ENCODE results near the gene CRYL1. TPM values are rescaled to one million over a fixed set of nuclear protein-coding genes. Genes with fewer than 3 reads are reported as not detected.

Gene CRYL1
- total and polyA plus RNA-seq, 9 of the 15 experiments (the other 6 are each of a cell fraction or from before 2014, with no cell fraction given), result 1.0 to 6.9 (median 2.4) TPM

DNA sequence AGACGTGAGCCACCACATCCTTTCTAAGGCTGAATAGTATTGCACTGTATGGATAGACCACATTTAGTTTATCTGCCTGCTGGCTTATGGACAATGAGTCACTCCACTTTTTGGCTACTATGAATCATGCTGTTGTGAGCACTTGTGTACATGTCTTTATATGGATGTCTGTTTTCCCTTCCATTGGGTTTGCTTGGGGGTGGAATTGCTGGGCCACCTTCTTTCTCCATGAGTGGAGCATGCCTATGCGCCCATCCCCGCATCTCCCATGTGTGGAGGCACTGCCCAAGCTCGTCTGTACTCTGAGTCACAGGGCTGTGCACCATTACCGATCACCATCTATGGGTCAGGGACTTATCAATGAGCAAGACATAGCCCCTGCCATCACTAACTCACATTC, 166.3 kb downstream of the CRYL1 start (continued):
- TF ChIP-seq, protein P1, sequence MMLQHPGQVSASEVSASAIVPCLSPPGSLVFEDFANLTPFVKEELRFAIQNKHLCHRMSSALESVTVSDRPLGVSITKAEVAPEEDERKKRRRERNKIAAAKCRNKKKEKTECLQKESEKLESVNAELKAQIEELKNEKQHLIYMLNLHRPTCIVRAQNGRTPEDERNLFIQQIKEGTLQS (IDR thresholded peaks at IDR 0.05), result peak; percentile 74
- TF ChIP-seq, protein P1 (CRISPR knock-in tag; conservative IDR thresholded peaks at IDR 0.05), result no peak

DNA sequence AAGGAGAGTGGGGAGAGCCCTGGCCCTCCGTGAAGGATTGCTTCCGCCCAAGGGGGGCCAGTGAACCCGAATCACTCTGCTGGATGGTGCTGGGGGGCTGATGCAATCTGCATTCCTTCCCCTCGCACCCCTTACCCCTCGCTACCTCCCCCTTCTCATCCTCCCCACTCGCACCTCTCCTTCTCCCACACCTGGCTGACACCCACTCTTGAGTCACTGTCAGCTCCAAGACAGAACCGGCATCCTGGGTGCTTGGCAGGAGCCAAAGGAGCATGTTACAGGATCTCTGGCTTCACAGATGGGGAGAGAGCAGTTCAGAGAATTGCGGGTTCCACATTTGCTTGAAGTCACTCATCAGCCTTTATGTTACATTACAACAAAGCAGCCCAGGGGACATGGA, 167.6 kb downstream of the CRYL1 start:
- 0% methylated on average over 1 of the region's 8 CpGs for WGBS (ENCODE audit: insufficient coverage, low coverage, missing lambda C conversion rate)
- ChIA-PET CTCF (ENCODE audit: low intra/inter-chr PET ratio) (no interaction called here), POLR2A (no interaction called here)
- Histone ChIP-seq H3K4me3 (no peak overlapping the region), H3K27ac (ENCODE audit: extremely low read depth, low read depth, low read length) (no peak overlapping the region), H3K9me1 (ENCODE audit: control insufficient read depth, insufficient read depth, low read length) (no peaks in the 10 kb centered on the region), H3K9ac (ENCODE audit: insufficient read depth in 1 of 2, low read depth in 2 of 2, low read length in 2 of 2) (no peak overlapping the region), H4K20me1 (replicated peaks; ENCODE audit: control insufficient read depth, insufficient read depth, low read length) (no peaks in the 10 kb centered on the region), H3K36me3 (ENCODE audit: control insufficient read depth, insufficient read depth, low read length) (no peaks in the 10 kb centered on the region), H3K27me3 (ENCODE audit: control insufficient read depth in 2 of 2, insufficient read depth in 2 of 2, low read length in 2 of 2) (peaks cover 0 to 7% of the 10 kb centered on the region in 2 experiments; a peak in 2 of 5 replicates), H3K4me2 (ENCODE audit: insufficient read depth, low read length) (no peak overlapping the region), H3K79me2 (ENCODE audit: control insufficient read depth, insufficient read depth, low read length) (no peaks in the 10 kb centered on the region), H3K9me3 (replicated peaks; ENCODE audit: control insufficient read depth, insufficient read depth, low read depth, low read length) (no peaks in the 10 kb centered on the region), H2AFZ (ENCODE audit: low read depth, low read length) (no peak overlapping the region), H3K4me1 (replicated peaks in 1 of 2; ENCODE audit: control insufficient read depth in 2 of 2, insufficient read depth in 2 of 2, low read length in 2 of 2) (no peaks in the 10 kb centered on the region)
- in situ Hi-C loops (cut with MboI) (no loop called here), intact Hi-C loops (cut with micrococcal nuclease) (no loop called here)
- ATAC-seq (no peak), FAIRE-seq (no peak), DNase-seq (ENCODE audit: extremely low read depth in 1 of 4, low spot score in 3 of 4) (no peak)
- no TSS peak for BruUV-seq (replicated peaks)
- TF ChIP-seq STAT5A (IDR thresholded peaks at IDR 0.05; ENCODE audit: borderline replicate concordance, low read length), result no peak
- TF ChIP-seq, protein P2, sequence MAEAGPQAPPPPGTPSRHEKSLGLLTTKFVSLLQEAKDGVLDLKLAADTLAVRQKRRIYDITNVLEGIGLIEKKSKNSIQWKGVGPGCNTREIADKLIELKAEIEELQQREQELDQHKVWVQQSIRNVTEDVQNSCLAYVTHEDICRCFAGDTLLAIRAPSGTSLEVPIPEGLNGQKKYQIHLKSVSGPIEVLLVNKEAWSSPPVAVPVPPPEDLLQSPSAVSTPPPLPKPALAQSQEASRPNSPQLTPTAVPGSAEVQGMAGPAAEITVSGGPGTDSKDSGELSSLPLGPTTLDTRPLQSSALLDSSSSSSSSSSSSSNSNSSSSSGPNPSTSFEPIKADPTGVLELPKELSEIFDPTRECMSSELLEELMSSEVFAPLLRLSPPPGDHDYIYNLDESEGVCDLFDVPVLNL (CRISPR knock-in tag; IDR thresholded peaks at IDR 0.05; ENCODE audit: low read depth), result no peak
- no peak for TF ChIP-seq ZC3H11A (IDR thresholded peaks at IDR 0.05; ENCODE audit: low read depth, low read length)
- no peak for TF ChIP-seq FOS (IDR thresholded peaks at IDR 0.05; ENCODE audit: extremely low read depth, insufficient read length)

Measured in K562 (cell line).